Coronary artery (tissue), 2 donors: ENCODE measurements around the gene RANBP10.

ENCODE experiments used
- DNase-seq: peaks from one replicate; pipeline ENCODE4 v3.0.0-alpha.2; 2017; ENCODE audit warnings: low spot score
- H3K27ac ChIP-seq, 2 donors: fragments of 200-600 bp; sonication (generic); one replicate each; pipeline ENCODE4 v1.5.1; 2016 to 2019
- H3K4me3 ChIP-seq: fragments of 200-600 bp; sonication (generic); 2 replicates; pipeline ENCODE4 v1.5.1; 2016; ENCODE audit warnings: mild to moderate bottlenecking, moderate library complexity
- CTCF ChIP-seq: fragments of 200-600 bp; sonication (generic); IDR thresholded peaks from one replicate; pipeline ENCODE4 v1.5.1; 2019; ENCODE audit warnings: antibody characterized with exemption

Gene RANBP10

GRCh38 chr16:67806428-67807147, at the start of gene RANBP10, which contains the start of gene TSNAXIP1:
Gene RANBP10 (minus strand): TSS chr16:67806560. CDS start chr16:67806536, 24 bp downstream.
Gene TSNAXIP1 (plus strand): TSS chr16:67806889. CDS start chr16:67807150, 261 bp downstream.
- peak; percentile 99 for DNase-seq
- TF ChIP-seq CTCF = no peak
- Histone ChIP-seq H3K4me3 (peak within 1 kb of the TSS; percentile 92), H3K27ac (peak within 1 kb of the TSS; percentile 76 to 86)

- no peak overlapping the region for H3K4me3 ChIP-seq
- no peak for TF ChIP-seq CTCF
- DNase-seq = no peak
- H3K27ac ChIP-seq = no peak overlapping the region
Measured at GRCh38 chr16:67855789-67856188, 49.4 kb upstream of the RANBP10 start.

- no peak overlapping the region for H3K27ac ChIP-seq
- DNase-seq = no peak
- TF ChIP-seq CTCF = no peak
- H3K4me3 ChIP-seq = no peak overlapping the region
Measured at GRCh38 chr16:67853670-67854069, 47.3 kb upstream of the RANBP10 start.

GRCh38 chr16:67848118-67848517, 41.8 kb upstream of the RANBP10 start:
- Histone ChIP-seq H3K27ac (no peak overlapping the region), H3K4me3 (peak overlapping the region; percentile 99)
- no peak for TF ChIP-seq CTCF
- no peak for DNase-seq

GRCh38 chr16:67847064-67847861, 40.9 kb upstream of the RANBP10 start, which contains the start of gene CENPT:
Gene CENPT (minus strand): TSS chr16:67847693. CDS start chr16:67833859, 13,834 bp downstream.
- H3K4me3 ChIP-seq = peak within 1 kb of the TSS; percentile 99
- H3K27ac ChIP-seq = peak within 1 kb of the TSS; percentile 96 to 98
- no peak for DNase-seq
- no peak for TF ChIP-seq CTCF

- H3K4me3 ChIP-seq = peak within 1 kb of the TSS; percentile 99
- no peak for TF ChIP-seq CTCF
- H3K27ac ChIP-seq = peak within 1 kb of the TSS; percentile 96 to 98
- DNase-seq = peak; percentile 97
Measured at GRCh38 chr16:67846320-67847063, 40.1 kb upstream of the RANBP10 start, which contains the start of gene NUTF2. Gene NUTF2 (plus strand): TSS chr16:67846933. CDS start chr16:67865131, 18,198 bp downstream.
